Measurements from ENCODE around the gene CALD1.

The CALD1 gene

GRCh38 chr7:134985894-134986362 lies 206.5 kb downstream of the CALD1 start:
- Histone ChIP-seq H3K27me3 (ENCODE audit: low read length) (no peaks in the 10 kb centered on the region), H3K79me2 (ENCODE audit: insufficient read depth, low read length) (peaks cover 32% of the 10 kb centered on the region), H3K36me3 (ENCODE audit: low read length) (peaks cover 11% of the 10 kb centered on the region; the same call in 1 of the 2 replicates), H3K27ac (ENCODE audit: low read depth, low read length) (peak overlapping the region; percentile 52), H4K20me1 (ENCODE audit: low read depth, low read length) (peaks cover 4% of the 10 kb centered on the region; the same call in 1 of the 2 replicates), H3F3A (ENCODE audit: insufficient read depth) (peaks cover 7% of the 10 kb centered on the region), H3K9me3 (ENCODE audit: insufficient read depth, low read length) (no peaks in the 10 kb centered on the region), H3K4me2 (ENCODE audit: low read depth, low read length, poor library complexity, severe bottlenecking) (peak overlapping the region; percentile 100), H3K9ac (ENCODE audit: low read length) (peak overlapping the region; percentile 80), H2AFZ (ENCODE audit: low read depth, low read length, severe bottlenecking) (peak overlapping the region; percentile 92), H3K9me2 (replicated peaks; ENCODE audit: insufficient read depth, low read length) (no peaks in the 10 kb centered on the region), H3K4me3 (ENCODE audit: insufficient read depth, low read length, poor library complexity, severe bottlenecking) (peak overlapping the region; percentile 87)
- TF ChIP-seq EZH2phosphoT487 (conservative IDR thresholded peaks at IDR 0.05; ENCODE audit: low read length) = no peak
- TF ChIP-seq CTCF (IDR thresholded peaks at IDR 0.05; ENCODE audit: insufficient read depth, low read length, poor library complexity, severe bottlenecking) = no peak

- Histone ChIP-seq H3K4me2 (ENCODE audit: low read depth, low read length, poor library complexity, severe bottlenecking) (peak within 1 kb of the TSS; percentile 100), H3K4me3 (ENCODE audit: insufficient read depth, low read length, poor library complexity, severe bottlenecking) (peak within 1 kb of the TSS; percentile 87), H3K9ac (ENCODE audit: low read length) (peak within 1 kb of the TSS; percentile 80), H3K36me3 (ENCODE audit: low read length) (peaks cover 11% of the 10 kb centered on the region; the same call in 1 of the 2 replicates), H3K27ac (ENCODE audit: low read depth, low read length) (peak within 1 kb of the TSS; percentile 52), H3F3A (ENCODE audit: insufficient read depth) (peaks cover 7% of the 10 kb centered on the region), H3K27me3 (ENCODE audit: low read length) (no peaks in the 10 kb centered on the region), H4K20me1 (ENCODE audit: low read depth, low read length) (peaks cover 4% of the 10 kb centered on the region; the same call in 1 of the 2 replicates), H3K79me2 (ENCODE audit: insufficient read depth, low read length) (peaks cover 32% of the 10 kb centered on the region), H3K9me3 (ENCODE audit: insufficient read depth, low read length) (no peaks in the 10 kb centered on the region), H3K9me2 (replicated peaks; ENCODE audit: insufficient read depth, low read length) (no peaks in the 10 kb centered on the region), H2AFZ (ENCODE audit: low read depth, low read length, severe bottlenecking) (peak within 1 kb of the TSS; percentile 92)
- TF ChIP-seq EZH2phosphoT487 (conservative IDR thresholded peaks at IDR 0.05; ENCODE audit: low read length) (no peak), CTCF (IDR thresholded peaks at IDR 0.05; ENCODE audit: insufficient read depth, low read length, poor library complexity, severe bottlenecking) (peak; percentile 61)
Measured at GRCh38 chr7:134986363-134987251, 207.2 kb downstream of the CALD1 start, which contains the start of gene AGBL3. Gene AGBL3, plus strand, starts transcription at chr7:134986508. Its CDS starts 1,426 bp downstream, at chr7:134987934.

GRCh38 chr7:134988161-134988560 lies 208.7 kb downstream of the CALD1 start:
- no peak overlapping the region for H3K27ac ChIP-seq (ENCODE audit: low read depth, low read length)
- H4K20me1 ChIP-seq (ENCODE audit: low read depth, low read length) = peaks cover 4% of the 10 kb centered on the region; the same call in 1 of the 2 replicates
- H3K9ac ChIP-seq (ENCODE audit: low read length) = no peak overlapping the region; the same call in 1 of the 2 replicates
- no peaks in the 10 kb centered on the region for H3K9me2 ChIP-seq (replicated peaks; ENCODE audit: insufficient read depth, low read length)
- H3K27me3 ChIP-seq (ENCODE audit: low read length) = no peaks in the 10 kb centered on the region
- H3K79me2 ChIP-seq (ENCODE audit: insufficient read depth, low read length) = peaks cover 32% of the 10 kb centered on the region
- no peak overlapping the region for H2AFZ ChIP-seq (ENCODE audit: low read depth, low read length, severe bottlenecking)
- peaks cover 7% of the 10 kb centered on the region for H3F3A ChIP-seq (ENCODE audit: insufficient read depth)
- H3K4me2 ChIP-seq (ENCODE audit: low read depth, low read length, poor library complexity, severe bottlenecking) = peak overlapping the region; percentile 100
- H3K9me3 ChIP-seq (ENCODE audit: insufficient read depth, low read length) = no peaks in the 10 kb centered on the region
- TF ChIP-seq EZH2phosphoT487 (conservative IDR thresholded peaks at IDR 0.05; ENCODE audit: low read length) (no peak), CTCF (IDR thresholded peaks at IDR 0.05; ENCODE audit: insufficient read depth, low read length, poor library complexity, severe bottlenecking) (no peak)
- H3K36me3 ChIP-seq (ENCODE audit: low read length) = peaks cover 11% of the 10 kb centered on the region; the same call in 1 of the 2 replicates
- peak overlapping the region; percentile 87 for H3K4me3 ChIP-seq (ENCODE audit: insufficient read depth, low read length, poor library complexity, severe bottlenecking)

All from SU-DHL-6 (cell line).